PC-3 (cell line): ENCODE data around the gene DNMT3L. TPM values are rescaled to one million over a fixed set of nuclear protein-coding genes. Genes with fewer than 3 reads are reported as not detected.

ENCODE experiments used
- ATAC-seq: fragments of 200-7000 bp; cut with Tn5 transposase; 2 replicates; pipeline ENCODE4 v1.9.1; 2020; ENCODE audit warnings: mild to moderate bottlenecking, moderate library complexity
- BruUV-seq: library from RNA; stranded (reverse); fragments of 400-500 nt; replicated peaks from 2 replicates; lab custom pipeline; 2021; lab: Mats Ljungman, UMichigan
- CTCF ChIA-PET: fragments of 300-600 bp; sonication (Branson Sonifier 250); formaldehyde crosslinking; loops from one replicate; lab custom pipeline; 2022; ENCODE audit warnings: antibody characterized with exemption; lab: Charles Lee
- POLR2A ChIA-PET: fragments of 300-600 bp; sonication (Branson Sonifier 250); formaldehyde crosslinking; loops from one replicate; lab custom pipeline; 2022; ENCODE audit warnings: antibody characterized with exemption; ENCODE audit not compliant: unreplicated experiment; lab: Charles Lee
- DNase-seq: peaks from one replicate; pipeline ENCODE4 v3.0.0-alpha.2; 2015
- H2AFZ ChIP-seq: fragments of 300-600 bp; sonication (generic); 2 replicates; pipeline ENCODE4 v1.6.0; 2016; ENCODE audit warnings: antibody characterized with exemption, low read length
- H3F3A ChIP-seq: fragments of 300-600 bp; sonication (generic); one replicate; pipeline ENCODE4 v1.6.0; 2017; ENCODE audit warnings: antibody characterized with exemption, low read length, control low read depth, mild to moderate bottlenecking; ENCODE audit not compliant: unreplicated experiment
- H3K27ac ChIP-seq: fragments of 300-600 bp; sonication (generic); 2 replicates; pipeline ENCODE4 v1.5.1; 2016; ENCODE audit warnings: mild to moderate bottlenecking, low read length
- H3K27me3 ChIP-seq: fragments of 300-600 bp; sonication (generic); 2 replicates; pipeline ENCODE4 v1.6.1; 2016; ENCODE audit warnings: low read length, mixed read lengths
- H3K36me3 ChIP-seq: fragments of 300-600 bp; sonication (generic); 2 replicates; pipeline ENCODE4 v1.6.1; 2016; ENCODE audit warnings: low read depth, mixed run types, low read length, mixed read lengths
- H3K4me1 ChIP-seq: fragments of 300-600 bp; sonication (generic); 2 replicates; pipeline ENCODE4 v1.5.1; 2016; ENCODE audit warnings: low read length; ENCODE audit not compliant: insufficient read depth
- H3K4me2 ChIP-seq: fragments of 300-600 bp; sonication (generic); 2 replicates; pipeline ENCODE4 v1.6.0; 2016; ENCODE audit warnings: low read length
- H3K4me3 ChIP-seq: fragments of 300-600 bp; sonication (generic); 2 replicates; pipeline ENCODE4 v1.5.1; 2016; ENCODE audit warnings: mild to moderate bottlenecking, low read length, mixed read lengths
- H3K79me2 ChIP-seq: fragments of 300-600 bp; sonication (generic); 2 replicates; pipeline ENCODE4 v1.6.1; 2017; ENCODE audit warnings: low read length, mixed read lengths
- H3K9ac ChIP-seq: fragments of 300-600 bp; sonication (generic); 2 replicates; pipeline ENCODE4 v1.6.0; 2016; ENCODE audit warnings: mild to moderate bottlenecking, low read length
- H3K9me2 ChIP-seq: fragments of 300-600 bp; sonication (generic); replicated peaks from 2 replicates; pipeline ENCODE4 v1.6.1; 2016; ENCODE audit warnings: mixed run types, low read length, mixed read lengths
- H3K9me3 ChIP-seq: fragments of 300-600 bp; sonication (generic); 2 replicates; pipeline ENCODE4 v1.6.1; 2016; ENCODE audit warnings: low read length, mixed read lengths
- H4K20me1 ChIP-seq: fragments of 300-600 bp; sonication (generic); 2 replicates; pipeline ENCODE4 v1.6.1; 2016; ENCODE audit warnings: low read length, mixed read lengths
- EZH2 ChIP-seq: fragments of 300-600 bp; sonication (generic); IDR thresholded peaks from one replicate; pipeline ENCODE4 v1.6.1; 2017; ENCODE audit warnings: antibody characterized with exemption, mild to moderate bottlenecking, low read length; ENCODE audit not compliant: unreplicated experiment
- EZH2phosphoT487 ChIP-seq: fragments of 300-600 bp; sonication (generic); IDR thresholded peaks from 2 replicates; pipeline ENCODE4 v1.6.1; 2018; ENCODE audit warnings: mild to moderate bottlenecking, antibody characterized with exemption, low read length, borderline replicate concordance
- intact Hi-C: fragments of 100-400 bp; cut with micrococcal nuclease; formaldehyde crosslinking; loops from 2 replicates; pipeline ENCODE4 v1.9.0; 2023
- total RNA-seq: library from RNA; depleted of rRNA; stranded (reverse); fragments of >200 nt; gene quantifications from 2 replicates; pipeline ENCODE4 v1.2.3, GENCODE V29; 2014
- TF ChIP-seq, protein P1 (sequence below): fragments of 300-600 bp; sonication (generic); conservative IDR thresholded peaks from 2 replicates; pipeline ENCODE4 v1.5.1; 2017; ENCODE audit warnings: antibody characterized with exemption, low read depth, mild to moderate bottlenecking, low read length

DNMT3L gene
- total RNA-seq, 1 experiment from 2014 or later = not detected

DNA sequence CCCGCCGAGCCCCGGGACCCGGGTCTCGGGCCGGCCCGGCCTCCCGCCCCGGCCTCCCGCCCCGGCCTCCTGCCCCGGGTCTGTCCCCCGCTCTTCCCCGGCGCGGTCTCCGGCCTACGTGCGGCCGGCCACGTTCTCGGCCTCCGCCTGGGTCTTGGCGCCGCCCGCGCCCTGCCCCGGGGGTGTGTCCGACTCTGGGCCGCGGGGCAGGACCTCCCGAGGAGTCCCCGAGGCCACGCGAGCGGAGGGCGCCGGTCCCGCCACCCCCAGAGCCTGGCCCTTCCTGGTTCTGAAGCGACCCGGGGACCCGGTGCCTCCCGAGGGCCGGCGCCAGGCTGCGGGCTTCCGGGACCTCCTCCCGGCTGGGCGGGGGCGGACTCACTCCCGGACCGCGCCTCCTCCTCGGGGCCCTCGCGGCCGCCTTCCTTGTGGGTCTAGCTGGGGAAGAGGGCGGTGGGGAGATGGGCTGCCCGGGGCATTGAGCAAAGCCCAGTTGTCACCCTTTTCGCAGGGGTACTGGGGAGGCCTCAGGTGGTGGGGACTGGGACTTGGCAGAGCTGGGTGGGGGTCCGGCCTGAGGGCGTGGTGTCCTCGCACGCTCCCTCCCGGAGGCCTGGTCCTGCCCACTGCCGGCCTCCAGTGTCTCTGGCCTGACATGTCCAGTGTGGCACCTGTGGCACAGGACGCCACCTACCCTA is 38.7 kb upstream of the DNMT3L start:
- Histone ChIP-seq H3K36me3 (no peaks in the 10 kb centered on the region), H3K9me3 (no peaks in the 10 kb centered on the region), H2AFZ (no peak overlapping the region), H3K27ac (peak overlapping the region; percentile 20; the same call in 1 of the 2 replicates), H3K27me3 (no peaks in the 10 kb centered on the region), H3K4me2 (peak overlapping the region; percentile 100), H3K4me3 (peak overlapping the region; percentile 85), H3K79me2 (peaks cover 50% of the 10 kb centered on the region), H3F3A (no peaks in the 10 kb centered on the region), H4K20me1 (peaks cover 32% of the 10 kb centered on the region), H3K4me1 (peaks cover 36% of the 10 kb centered on the region), H3K9ac (peak overlapping the region; percentile 84), H3K9me2 (no peaks in the 10 kb centered on the region)
- ATAC-seq (peak; percentile 51), DNase-seq (peak; percentile 57)
- TF ChIP-seq EZH2 (no peak), EZH2phosphoT487 (no peak)
- TF ChIP-seq, protein P1, sequence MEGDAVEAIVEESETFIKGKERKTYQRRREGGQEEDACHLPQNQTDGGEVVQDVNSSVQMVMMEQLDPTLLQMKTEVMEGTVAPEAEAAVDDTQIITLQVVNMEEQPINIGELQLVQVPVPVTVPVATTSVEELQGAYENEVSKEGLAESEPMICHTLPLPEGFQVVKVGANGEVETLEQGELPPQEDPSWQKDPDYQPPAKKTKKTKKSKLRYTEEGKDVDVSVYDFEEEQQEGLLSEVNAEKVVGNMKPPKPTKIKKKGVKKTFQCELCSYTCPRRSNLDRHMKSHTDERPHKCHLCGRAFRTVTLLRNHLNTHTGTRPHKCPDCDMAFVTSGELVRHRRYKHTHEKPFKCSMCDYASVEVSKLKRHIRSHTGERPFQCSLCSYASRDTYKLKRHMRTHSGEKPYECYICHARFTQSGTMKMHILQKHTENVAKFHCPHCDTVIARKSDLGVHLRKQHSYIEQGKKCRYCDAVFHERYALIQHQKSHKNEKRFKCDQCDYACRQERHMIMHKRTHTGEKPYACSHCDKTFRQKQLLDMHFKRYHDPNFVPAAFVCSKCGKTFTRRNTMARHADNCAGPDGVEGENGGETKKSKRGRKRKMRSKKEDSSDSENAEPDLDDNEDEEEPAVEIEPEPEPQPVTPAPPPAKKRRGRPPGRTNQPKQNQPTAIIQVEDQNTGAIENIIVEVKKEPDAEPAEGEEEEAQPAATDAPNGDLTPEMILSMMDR = no peak
- TSS peak; percentile 61 for BruUV-seq
- intact Hi-C loops = no loop called here
- ChIA-PET POLR2A (interaction anchor here (0.6 kb wide), 1 partner anchor 363 kb away, joined by 4 read pairs; no protein-coding TSS in a partner anchor), CTCF (interaction anchor here (0.6 kb wide), 1 partner anchor 633 kb away, joined by 3 read pairs; no protein-coding TSS in a partner anchor)

DNA sequence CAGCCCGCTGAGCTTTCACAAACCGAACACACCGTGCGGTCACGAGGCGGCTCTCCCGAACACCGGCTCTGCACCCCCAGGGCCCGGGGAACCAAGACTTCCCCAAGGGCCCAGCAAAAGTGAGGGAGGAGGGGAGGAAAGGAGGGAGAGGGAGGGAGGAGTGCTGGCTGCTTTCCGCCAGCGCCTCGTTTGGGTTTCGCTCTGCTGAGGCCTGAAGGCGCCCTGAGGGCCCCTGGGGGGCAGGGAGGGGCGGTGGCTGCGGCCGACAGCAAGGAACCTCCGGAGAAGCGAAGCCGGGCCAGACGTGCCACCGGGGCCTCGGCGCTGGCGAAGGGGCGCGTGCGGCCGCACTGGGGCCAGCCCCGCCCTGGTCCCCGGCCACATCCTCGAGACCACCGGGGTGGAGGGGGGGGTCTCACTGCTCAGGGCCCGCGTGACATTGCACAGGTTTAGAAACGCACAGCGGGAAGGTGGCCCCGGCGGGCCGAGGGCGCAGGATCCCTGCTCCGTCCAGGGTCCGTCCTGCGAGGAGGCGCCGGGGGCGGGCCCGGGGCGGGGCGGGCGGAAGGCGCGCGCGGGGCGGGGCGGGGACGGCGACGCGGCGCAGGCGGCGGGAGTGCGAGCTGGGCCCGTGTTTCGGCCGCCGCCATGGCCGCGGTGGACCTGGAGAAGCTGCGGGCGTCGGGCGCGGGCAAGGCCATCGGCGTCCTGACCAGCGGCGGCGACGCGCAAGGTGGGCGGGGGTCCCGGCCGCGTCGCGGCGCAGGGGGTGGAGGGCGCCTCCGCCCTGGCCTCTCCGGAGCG is 38.0 kb upstream of the DNMT3L start, which contains the start of gene PFKL:
Gene PFKL, plus strand, starts transcription at position 596 of the 804 bp plus-strand sequence. Its CDS starts 53 bp downstream, at position 649.
- H3K4me2 ChIP-seq = peak within 1 kb of the TSS; percentile 100
- peak; percentile 74 for ATAC-seq
- H3K9me3 ChIP-seq = no peaks in the 10 kb centered on the region
- POLR2A ChIA-PET = interaction anchor here (0.6 kb wide), 1 partner anchor 364 kb away, joined by 4 read pairs; no protein-coding TSS in a partner anchor
- CTCF ChIA-PET = no interaction called here
- peak; percentile 61 for DNase-seq
- H2AFZ ChIP-seq = peak within 1 kb of the TSS; percentile 77
- peaks cover 32% of the 10 kb centered on the region for H4K20me1 ChIP-seq
- H3K27me3 ChIP-seq = no peaks in the 10 kb centered on the region
- H3K9me2 ChIP-seq = no peaks in the 10 kb centered on the region
- peaks cover 36% of the 10 kb centered on the region for H3K4me1 ChIP-seq
- intact Hi-C loops = no loop called here
- no peaks in the 10 kb centered on the region for H3K36me3 ChIP-seq
- peak within 1 kb of the TSS; percentile 84 for H3K9ac ChIP-seq
- BruUV-seq = TSS peak; percentile 84
- H3F3A ChIP-seq = no peaks in the 10 kb centered on the region
- TF ChIP-seq EZH2phosphoT487 (no peak), EZH2 (no peak)
- TF ChIP-seq, protein P1 = no peak
- H3K79me2 ChIP-seq = peaks cover 43% of the 10 kb centered on the region
- H3K4me3 ChIP-seq = peak within 1 kb of the TSS; percentile 85
- H3K27ac ChIP-seq = peak within 1 kb of the TSS; percentile 46
